Activated CD8-positive, alpha-beta T cell treated with anti-CD3 and anti-CD28 coated beads for 36 hours (primary cell): ENCODE measurements around the gene RGL1. TPM values are rescaled to one million over a fixed set of nuclear protein-coding genes. Genes with fewer than 3 reads are reported as not detected.

ENCODE experiments used
- ATAC-seq: fragments of 200-7000 bp; cut with Tn5 transposase; one replicate; pipeline ENCODE4 v1.10.0; 2021; ENCODE audit warnings: mild to moderate bottlenecking, moderate library complexity
- CTCF ChIA-PET: fragments of 350-600 bp; sonication (Branson Sonifier 250); formaldehyde crosslinking; loops from one replicate; lab custom pipeline; 2021; ENCODE audit warnings: antibody characterized with exemption; lab: Charles Lee
- POLR2A ChIA-PET: fragments of 350-600 bp; sonication (Branson Sonifier 250); formaldehyde crosslinking; loops from one replicate; lab custom pipeline; 2021; ENCODE audit warnings: antibody characterized with exemption; lab: Charles Lee
- DNase-seq: peaks from one replicate; pipeline ENCODE4 v3.0.0-alpha.2; 2020
- H3K27ac Mint-ChIP-seq: one replicate; pipeline ENCODE4 v1.8.0; 2021; ENCODE audit warnings: mild to moderate bottlenecking, mixed read lengths
- H3K27me3 Mint-ChIP-seq: one replicate; pipeline ENCODE4 v1.8.0; 2021; ENCODE audit warnings: mixed read lengths
- H3K36me3 Mint-ChIP-seq: one replicate; pipeline ENCODE4 v1.8.0; 2021; ENCODE audit warnings: low read depth, mixed read lengths
- H3K4me1 Mint-ChIP-seq: one replicate; pipeline ENCODE4 v1.8.0; 2021; ENCODE audit warnings: low read depth, mixed read lengths
- H3K4me3 Mint-ChIP-seq: one replicate; pipeline ENCODE4 v1.8.0; 2021; ENCODE audit warnings: mild to moderate bottlenecking, moderate library complexity, mixed read lengths
- H3K9me3 Mint-ChIP-seq: one replicate; pipeline ENCODE4 v1.8.0; 2021; ENCODE audit warnings: mixed read lengths
- CTCF ChIP-seq: fragments of 200-600 bp; IDR thresholded peaks from one replicate; pipeline ENCODE4 v1.8.0; 2022; ENCODE audit warnings: antibody characterized with exemption, mild to moderate bottlenecking
- intact Hi-C: fragments of 100-400 bp; cut with micrococcal nuclease; formaldehyde crosslinking; loops from one replicate; pipeline ENCODE4 v1.10.0; 2022
- total RNA-seq, 2 experiments: library from RNA; stranded (reverse); gene quantifications; one replicate each; pipeline ENCODE4 v1.2.3, GENCODE V29; 2021

The RGL1 gene
- total RNA-seq, 2 experiments from 2014 or later = 1.2 to 1.3 TPM

GRCh38 chr1:183770816-183771128 lies 34.1 kb upstream of the RGL1 start:
- H3K4me1 Mint-ChIP-seq = no peaks in the 10 kb centered on the region
- H3K36me3 Mint-ChIP-seq = peaks cover 12% of the 10 kb centered on the region
- intact Hi-C loops = no loop called here
- ChIA-PET CTCF (no interaction called here), POLR2A (no interaction called here)
- ATAC-seq (no peak), DNase-seq (no peak)
- TF ChIP-seq CTCF = no peak
- H3K27ac Mint-ChIP-seq = no peak overlapping the region
- peaks cover 33% of the 10 kb centered on the region for H3K9me3 Mint-ChIP-seq
- no peak overlapping the region for H3K4me3 Mint-ChIP-seq
- no peaks in the 10 kb centered on the region for H3K27me3 Mint-ChIP-seq

- no peaks in the 10 kb centered on the region for H3K4me1 Mint-ChIP-seq
- peaks cover 12% of the 10 kb centered on the region for H3K36me3 Mint-ChIP-seq
- CTCF ChIA-PET = no interaction called here
- no peaks in the 10 kb centered on the region for H3K27me3 Mint-ChIP-seq
- peaks cover 35% of the 10 kb centered on the region for H3K9me3 Mint-ChIP-seq
- intact Hi-C loops = no loop called here
- POLR2A ChIA-PET = no interaction called here
- H3K4me3 Mint-ChIP-seq = no peak overlapping the region
- no peak for ATAC-seq
- no peak for DNase-seq
- no peak for TF ChIP-seq CTCF
- no peak overlapping the region for H3K27ac Mint-ChIP-seq
These were observed 31.2 kb upstream of the RGL1 start for GRCh38 chr1:183773482-183774274.

DNA sequence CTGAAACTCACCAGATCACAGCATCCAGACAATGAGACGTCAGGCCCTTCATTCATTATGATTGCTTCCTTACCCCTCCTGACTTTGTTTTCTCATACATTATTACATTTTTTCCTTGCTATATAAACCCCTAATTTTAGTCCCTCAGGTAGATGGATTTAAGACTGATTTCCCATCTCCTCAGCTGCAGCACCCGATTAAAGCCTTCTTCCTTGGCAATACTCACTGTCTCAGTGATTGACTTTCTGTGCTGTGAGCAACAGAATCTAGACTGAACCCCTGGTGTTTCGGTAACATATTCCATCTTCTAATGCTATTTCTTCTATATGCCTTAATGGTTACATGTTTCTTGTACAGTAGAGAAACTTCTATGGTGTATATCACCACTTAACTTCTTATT lies 30.0 kb upstream of the RGL1 start:
- Mint-ChIP-seq H3K9me3 (peaks cover 34% of the 10 kb centered on the region), H3K4me1 (no peaks in the 10 kb centered on the region), H3K27me3 (no peaks in the 10 kb centered on the region), H3K36me3 (peaks cover 12% of the 10 kb centered on the region), H3K4me3 (no peak overlapping the region), H3K27ac (no peak overlapping the region)
- ATAC-seq (no peak), DNase-seq (no peak)
- CTCF ChIA-PET = no interaction called here
- intact Hi-C loops = no loop called here
- POLR2A ChIA-PET = no interaction called here
- no peak for TF ChIP-seq CTCF

DNA sequence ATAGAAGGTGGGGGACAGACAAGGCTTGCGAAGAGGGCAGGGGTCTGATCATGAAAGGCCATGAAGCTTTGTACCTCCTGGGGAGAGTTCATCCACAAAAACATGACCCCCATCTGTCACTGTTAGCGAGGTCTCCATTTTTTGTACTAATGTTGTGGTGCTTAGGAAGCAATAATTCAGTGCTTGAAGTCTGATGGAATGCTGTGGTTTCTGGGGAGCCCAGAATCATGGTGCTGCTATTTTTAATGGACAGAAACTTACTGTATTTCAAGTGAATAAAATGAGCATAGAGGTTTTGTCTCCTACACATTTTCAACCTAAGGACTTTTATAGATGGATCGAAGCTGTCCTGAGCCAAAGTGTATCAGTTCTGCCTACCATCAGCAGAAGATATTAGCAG lies 28.2 kb upstream of the RGL1 start:
- H3K27ac Mint-ChIP-seq = no peak overlapping the region
- peaks cover 9% of the 10 kb centered on the region for H3K36me3 Mint-ChIP-seq
- H3K4me3 Mint-ChIP-seq = no peak overlapping the region
- H3K9me3 Mint-ChIP-seq = peaks cover 23% of the 10 kb centered on the region
- POLR2A ChIA-PET = no interaction called here
- H3K4me1 Mint-ChIP-seq = no peaks in the 10 kb centered on the region
- TF ChIP-seq CTCF = no peak
- no peaks in the 10 kb centered on the region for H3K27me3 Mint-ChIP-seq
- CTCF ChIA-PET = interaction anchor here (0.7 to 1.2 kb wide), 2 partner anchors 122 to 142 kb away, joined by 3 read pairs; no protein-coding TSS in a partner anchor
- DNase-seq (no peak), ATAC-seq (no peak)
- intact Hi-C loops = no loop called here

- H3K9me3 Mint-ChIP-seq = peaks cover 20% of the 10 kb centered on the region
- no peak overlapping the region for H3K4me3 Mint-ChIP-seq
- peaks cover 9% of the 10 kb centered on the region for H3K36me3 Mint-ChIP-seq
- ATAC-seq (no peak), DNase-seq (no peak)
- no peak overlapping the region for H3K27ac Mint-ChIP-seq
- POLR2A ChIA-PET = no interaction called here
- CTCF ChIA-PET = interaction anchor here (0.7 to 1.2 kb wide), 2 partner anchors 122 to 142 kb away, joined by 3 read pairs; no protein-coding TSS in a partner anchor
- intact Hi-C loops = no loop called here
- H3K27me3 Mint-ChIP-seq = no peaks in the 10 kb centered on the region
- no peak for TF ChIP-seq CTCF
- H3K4me1 Mint-ChIP-seq = no peaks in the 10 kb centered on the region
These were observed 27.6 kb upstream of the RGL1 start for GRCh38 chr1:183777328-183777727.
